ENCODE measurements around the gene TIAM2.
"Not testable (repeated sequence)": the region's sequence is repeated elsewhere in the genome, so short reads cannot be mapped to it uniquely, and the experiment has no call there.

The TIAM2 gene

DNA sequence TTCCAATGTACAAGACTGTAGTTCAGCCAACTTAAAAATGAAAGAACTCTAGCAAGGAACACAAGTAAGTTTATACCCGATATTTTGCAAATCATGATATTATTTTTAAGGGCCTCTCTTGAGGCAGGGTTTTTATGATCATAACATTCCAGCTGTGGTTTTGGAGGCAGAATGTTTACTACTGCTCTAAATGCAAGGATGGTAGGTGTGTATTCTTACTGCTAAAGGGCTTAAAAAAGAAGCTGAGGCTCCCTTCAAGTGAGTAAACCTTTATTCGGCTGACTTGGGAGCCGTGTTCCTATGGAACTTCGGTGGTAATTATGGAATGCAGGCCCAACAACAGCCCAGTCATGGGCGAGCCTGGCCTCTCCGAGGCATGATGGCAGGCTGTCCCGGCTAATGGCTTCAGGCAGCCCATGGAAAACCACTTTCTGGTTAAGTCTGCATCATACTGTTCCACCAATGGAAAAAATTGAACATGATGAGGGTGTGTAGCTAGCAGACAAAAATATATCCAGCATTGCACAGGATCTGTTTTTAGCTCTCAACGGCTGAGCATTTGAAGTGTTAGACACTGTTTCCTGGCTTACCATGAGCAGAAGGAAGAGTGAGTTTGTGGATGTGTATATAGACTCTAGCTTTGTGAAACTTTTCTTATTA is 111.5 kb downstream of the TIAM2 start:
- no peak for FAIRE-seq

DNA sequence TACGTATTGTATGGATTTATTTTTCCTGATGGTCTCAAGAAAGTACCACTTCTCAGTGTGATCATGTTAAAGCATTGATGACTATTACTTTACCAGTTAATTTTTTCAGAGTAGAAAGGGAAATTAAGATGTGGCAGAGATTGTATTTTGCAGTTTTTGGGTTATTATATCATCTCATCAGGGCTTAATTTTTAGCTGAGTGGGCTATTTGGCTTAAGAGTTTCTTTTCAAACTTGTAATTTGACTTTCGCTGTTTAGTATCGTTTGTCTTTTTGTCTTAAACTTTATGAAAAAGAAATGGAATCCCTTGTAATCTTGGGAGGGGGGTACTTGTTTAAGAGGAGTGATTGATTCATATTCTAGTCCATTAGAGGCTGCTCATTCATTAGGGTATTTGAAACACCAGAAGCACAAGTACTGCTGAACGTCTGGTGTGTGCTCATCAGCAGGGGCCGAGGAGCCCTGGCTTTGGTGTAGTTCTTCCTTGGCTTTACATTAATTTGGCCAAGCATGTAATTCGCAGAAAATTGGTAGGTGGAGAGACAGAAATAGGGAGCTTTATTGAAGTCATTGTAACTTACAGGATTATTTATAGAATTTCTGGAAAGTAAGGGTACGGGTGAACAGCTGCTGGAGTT is 112.4 kb downstream of the TIAM2 start:
- peak; percentile 62 for FAIRE-seq

DNA sequence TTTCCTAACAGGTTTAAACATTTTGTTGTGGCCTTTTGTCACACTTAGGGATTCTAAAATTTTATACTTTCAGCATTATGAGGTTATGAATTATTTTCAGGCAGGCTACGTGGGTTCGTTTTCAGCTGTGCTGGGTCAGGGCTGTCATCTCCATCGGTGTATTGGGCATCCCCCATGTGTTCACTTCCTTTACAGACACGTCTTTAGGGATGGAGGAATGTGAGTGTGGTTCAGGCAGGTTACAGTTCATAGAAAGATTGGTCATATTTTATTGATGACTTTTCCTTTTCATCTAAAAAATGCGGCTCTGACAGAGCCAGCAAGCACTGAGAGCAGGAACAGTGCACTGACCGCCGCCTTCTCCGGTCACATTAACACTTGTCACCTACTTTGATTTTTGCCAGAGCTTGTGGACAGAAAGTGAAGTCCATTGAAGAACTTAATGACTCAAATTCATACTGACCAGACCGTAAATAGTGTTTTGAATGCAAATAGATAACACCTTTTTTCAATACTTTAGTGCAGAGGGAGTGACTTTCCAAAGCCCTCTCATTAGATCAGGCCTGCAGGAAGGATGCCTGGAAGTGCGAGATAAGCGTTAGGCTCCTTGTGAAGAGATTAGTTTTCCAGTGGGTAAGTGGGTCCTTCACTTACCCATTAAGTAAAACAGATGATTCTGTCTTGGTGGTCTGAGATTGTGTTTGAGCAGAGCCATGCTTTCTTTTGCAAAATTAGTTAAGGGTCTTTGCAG is 113.1 kb downstream of the TIAM2 start:
- FAIRE-seq, result no peak

DNA sequence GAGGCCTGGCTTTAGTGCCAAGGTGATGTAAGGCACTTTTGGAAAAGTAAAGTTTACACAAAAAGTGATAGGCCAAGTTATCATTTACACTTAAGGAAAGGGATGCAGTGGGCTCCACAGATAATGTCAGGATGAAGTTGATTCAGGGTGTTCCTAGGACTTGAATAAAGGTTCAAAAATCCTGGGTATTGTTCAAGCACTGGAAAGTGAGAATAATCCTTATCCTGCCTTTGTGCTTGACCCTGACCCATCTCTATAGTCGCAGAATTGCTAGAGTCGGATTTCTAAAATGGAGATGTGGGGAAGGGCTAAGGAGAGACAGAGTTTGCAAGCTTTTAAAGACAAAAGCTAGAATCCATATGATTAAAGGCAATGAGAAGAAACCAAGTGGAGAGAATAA is 115.6 kb downstream of the TIAM2 start:
- FAIRE-seq, result no peak

DNA sequence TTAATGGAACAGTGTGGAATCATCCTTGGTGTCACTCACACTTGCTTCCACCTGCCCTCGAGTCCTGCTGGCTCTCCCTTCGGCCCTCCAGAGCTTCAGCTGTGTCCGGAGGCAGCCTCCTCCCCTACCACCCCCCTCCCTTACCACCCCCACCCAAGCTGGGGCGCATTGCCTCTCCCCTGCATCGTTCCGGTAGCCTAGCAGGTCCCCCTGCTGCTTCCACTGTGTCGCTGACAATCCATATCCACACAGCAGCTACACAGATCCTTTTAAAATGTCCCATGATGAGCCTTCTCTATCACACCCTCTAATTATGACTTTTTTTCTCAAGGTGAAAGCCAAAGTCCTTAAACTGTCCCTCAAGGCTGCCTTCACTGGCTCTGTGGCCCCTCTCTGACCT is 117.6 kb downstream of the TIAM2 start:
- FAIRE-seq, result no peak

DNA sequence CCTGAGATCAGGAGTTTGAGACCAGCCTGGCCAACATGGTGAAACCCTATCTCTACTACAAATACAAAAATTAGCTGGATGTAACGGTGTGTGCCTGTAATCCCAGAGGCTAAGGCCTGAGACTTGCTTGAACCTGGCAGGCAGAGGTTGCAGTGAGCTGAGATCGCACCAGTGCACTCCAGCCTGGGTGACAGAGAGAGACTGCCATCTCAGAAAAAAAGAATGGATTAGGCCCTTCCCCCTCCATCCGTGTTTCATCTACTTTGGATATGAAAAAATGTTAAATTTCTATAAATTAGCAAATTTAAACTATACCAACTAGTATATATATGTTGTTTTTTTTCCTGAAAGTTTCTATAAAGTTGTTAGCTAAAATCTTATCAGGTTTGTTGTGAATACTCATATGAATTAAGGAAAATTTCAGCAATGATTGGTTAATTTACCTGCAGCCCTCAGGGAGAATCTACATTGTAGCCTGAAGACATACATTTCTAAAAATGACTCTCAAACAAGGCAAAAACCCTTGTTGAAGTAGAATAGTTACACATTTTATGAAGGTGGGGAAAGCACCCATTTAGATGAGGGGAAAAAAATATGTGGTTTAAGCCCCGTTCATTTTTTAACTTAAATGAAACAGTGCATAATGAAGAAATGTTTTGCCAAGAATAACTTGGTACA is 120.9 kb downstream of the TIAM2 start:
- FAIRE-seq, result no peak

DNA sequence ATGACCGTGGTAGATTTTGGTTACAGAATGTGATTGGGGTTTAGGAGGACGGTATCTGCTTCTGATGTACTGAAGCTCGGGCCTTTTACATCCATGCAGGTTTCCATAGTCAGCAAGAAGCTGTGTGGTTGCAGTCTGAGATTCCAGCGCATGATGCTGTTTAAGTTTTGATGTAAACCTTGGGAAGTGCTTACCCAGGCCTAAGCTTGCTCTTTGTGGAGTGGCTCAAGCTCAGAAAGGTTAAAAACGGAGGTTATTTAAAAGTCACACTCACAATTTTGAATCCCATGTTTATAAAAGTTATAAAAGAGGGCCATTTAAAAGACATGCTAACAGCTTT is 121.4 kb downstream of the TIAM2 start:
- no peak for FAIRE-seq

DNA sequence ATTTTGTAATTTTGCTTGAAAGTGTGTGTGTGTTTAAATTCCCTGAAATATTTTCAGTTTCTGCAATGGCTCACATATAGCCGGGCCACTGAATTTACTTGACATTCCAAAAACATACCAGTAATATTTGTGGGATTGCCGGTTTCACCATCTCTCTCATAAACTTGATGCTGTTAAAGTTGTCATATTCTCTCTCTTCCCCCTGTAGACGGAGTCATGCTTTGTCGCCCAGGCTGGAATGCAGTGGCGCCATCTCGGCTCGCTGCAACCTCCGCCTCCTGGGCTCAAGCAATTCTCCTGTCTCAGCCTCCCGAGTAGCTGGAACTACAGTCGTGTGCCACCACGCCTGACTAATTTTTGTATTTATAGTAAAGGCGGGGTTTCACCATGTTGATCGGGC is 122.1 kb downstream of the TIAM2 start:
- no peak for FAIRE-seq

DNA sequence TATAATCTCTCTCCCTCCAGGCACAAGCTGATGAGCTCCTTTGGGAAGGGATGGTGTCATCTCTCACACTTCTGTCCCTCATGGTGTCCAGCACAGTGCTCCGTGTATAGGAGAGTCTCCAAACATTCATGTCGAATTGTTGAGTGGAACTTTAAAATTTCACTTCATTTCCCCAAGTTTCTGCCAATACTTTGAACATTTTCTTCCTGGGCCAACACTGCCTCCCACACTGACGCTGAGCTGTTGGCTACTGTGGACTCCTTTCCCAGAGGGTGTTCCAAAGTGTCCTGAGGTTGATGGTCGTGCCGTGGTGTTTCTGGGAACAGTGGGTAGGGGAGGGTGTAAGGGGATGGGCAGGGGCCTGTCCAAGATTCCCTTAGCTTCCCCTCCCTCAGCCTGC is 122.7 kb downstream of the TIAM2 start:
- no peak for FAIRE-seq

DNA sequence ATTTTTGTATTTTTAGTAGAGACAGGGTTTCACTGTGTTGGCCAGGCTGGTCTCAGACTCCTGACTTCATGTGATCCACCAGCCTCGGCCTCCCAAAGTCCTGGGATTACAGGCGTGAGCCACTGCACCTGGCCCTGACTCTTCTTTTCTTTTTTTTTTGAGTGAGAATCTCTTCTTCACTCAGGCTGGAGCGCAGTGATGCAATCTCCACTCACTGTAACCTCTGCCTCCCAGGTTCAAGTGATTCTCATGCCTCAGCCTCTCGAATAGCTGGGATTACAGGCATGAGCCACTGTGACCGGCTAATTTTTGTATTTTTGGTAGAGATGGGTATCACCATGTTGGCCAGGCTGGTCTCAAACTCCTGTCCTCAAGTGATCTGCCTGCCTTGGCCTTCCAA is 124.1 kb downstream of the TIAM2 start:
- FAIRE-seq, result not testable (repeated sequence)

DNA sequence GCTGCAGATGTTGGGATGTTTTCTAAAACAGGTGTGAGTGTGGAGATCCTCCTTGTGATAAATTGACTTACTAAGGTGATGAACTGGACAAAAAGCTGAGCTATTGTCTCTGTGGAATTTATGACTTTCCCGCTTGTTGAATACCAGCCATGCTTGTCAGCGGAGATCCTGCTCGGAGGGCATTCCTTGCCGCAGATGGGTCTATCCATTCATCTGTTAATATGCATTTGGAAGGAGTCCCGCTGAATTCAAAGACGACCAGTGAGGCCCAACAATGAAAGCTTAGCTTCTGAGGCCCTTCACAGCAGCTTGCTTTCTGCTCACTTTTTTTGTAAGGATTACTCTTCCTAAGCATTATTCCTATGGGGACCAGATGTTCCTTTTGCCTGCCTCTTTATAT is 124.9 kb downstream of the TIAM2 start:
- no peak for FAIRE-seq

DNA sequence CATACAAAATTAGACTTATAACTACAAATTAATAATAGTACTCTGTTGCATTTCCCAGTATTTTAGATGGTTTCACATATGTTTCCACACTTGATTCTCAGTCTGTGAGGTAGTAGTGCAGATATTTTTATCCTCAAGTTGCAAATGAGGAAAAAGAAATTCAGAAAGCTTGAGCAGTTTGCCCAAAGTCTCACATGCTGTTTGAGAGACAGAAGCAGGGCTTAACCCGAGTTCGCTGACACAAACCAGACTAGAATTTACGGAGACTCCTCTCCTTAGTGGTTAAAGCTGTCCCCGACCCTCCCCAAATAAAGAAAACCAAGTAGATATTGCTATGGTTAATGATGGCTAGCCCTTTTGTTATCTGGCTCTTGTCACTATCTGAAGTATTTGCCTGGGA is 126.2 kb downstream of the TIAM2 start:
- FAIRE-seq, result no peak

DNA sequence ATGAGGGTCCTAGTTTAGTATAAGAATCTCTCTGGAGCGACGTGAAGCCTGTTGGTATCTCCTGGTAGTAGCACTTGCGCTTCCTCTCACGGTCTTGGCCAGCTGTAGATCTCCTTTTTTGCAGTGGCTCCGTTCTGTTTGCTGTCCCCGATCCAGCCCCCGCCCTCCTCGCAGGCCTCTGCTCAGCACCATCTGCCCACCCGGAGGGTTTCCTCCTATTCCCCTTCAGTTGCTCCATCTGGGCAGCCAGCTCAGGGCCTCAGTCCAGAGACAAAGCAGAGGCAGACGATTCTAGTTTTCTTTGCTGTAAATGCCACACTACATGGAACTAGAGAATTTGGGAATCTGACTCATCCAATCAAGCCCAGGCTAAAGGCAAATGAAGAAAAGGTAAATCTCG is 126.6 kb downstream of the TIAM2 start:
- FAIRE-seq, result no peak

DNA sequence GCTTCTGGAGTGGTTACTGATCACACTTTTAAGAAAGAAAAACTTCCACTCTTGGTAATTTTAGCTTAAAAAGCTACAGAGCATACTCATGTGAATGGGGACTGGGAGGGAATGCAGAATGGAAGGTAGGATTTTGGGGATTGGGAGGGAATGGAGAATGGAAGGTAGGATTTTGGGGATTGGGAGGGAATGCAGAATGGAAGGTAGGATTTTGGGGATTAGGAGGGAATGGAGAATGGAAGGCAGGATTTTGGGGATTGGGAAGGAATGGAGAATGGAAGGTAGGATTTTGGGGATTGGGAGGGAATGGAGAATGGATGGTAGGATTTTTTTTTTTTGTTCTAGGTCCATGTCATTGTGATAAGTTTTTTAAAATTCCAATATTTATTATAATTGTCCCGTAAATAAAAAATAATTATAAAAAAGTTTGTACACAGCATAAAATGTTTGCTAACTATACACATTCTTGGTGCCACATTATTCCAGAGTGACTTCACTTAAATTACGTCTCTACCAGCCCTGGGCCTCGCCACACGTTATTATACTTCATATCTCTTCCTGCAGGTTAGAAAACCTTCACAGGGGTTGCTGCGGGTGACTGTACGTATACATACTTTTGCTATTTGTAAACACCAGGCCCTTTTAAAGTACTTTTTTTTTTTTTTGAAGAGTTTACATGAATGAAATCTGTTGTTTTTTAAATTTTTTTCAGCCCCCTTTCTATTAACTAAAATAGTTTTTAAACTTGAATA is 127.3 kb downstream of the TIAM2 start:
- FAIRE-seq, result no peak

DNA sequence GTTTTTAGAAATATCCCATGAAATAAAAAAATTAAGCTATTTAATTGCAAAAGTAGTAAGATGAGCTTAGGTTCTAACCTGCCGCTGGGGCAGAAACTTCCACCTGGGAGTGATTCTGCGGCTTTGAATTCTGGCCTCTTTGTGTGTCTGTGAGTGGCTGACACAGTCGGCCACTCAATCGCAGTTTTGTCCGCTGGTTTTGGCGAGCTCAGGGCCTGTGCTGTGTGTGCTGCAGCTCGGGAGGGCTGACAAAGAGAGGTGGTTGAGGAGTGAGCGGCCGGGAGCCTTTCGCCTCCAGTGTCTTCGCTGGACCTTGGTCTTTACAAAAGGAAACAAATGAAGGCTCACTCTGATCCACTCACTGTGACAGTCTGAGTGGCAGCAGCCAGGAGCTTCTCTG is 128.4 kb downstream of the TIAM2 start:
- no peak for FAIRE-seq

DNA sequence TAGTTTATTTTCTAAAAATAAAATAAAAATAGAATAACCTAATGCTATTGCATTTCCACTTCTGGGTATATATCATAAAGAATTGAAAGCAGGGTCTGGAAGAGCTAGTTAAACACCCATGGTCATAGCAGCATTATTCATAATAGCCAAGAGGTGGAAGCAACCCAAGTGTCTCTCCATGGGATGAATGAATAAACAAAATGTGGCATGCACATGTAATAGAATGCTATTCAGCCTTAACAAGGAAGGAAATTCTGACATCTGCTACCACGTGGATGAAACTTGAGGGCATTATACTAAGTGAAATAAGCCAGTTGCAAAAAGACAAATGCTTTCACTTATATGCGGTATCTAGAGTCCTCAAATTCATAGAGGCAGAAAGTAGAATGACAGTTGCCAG is 130.8 kb downstream of the TIAM2 start:
- FAIRE-seq, result no peak

DNA sequence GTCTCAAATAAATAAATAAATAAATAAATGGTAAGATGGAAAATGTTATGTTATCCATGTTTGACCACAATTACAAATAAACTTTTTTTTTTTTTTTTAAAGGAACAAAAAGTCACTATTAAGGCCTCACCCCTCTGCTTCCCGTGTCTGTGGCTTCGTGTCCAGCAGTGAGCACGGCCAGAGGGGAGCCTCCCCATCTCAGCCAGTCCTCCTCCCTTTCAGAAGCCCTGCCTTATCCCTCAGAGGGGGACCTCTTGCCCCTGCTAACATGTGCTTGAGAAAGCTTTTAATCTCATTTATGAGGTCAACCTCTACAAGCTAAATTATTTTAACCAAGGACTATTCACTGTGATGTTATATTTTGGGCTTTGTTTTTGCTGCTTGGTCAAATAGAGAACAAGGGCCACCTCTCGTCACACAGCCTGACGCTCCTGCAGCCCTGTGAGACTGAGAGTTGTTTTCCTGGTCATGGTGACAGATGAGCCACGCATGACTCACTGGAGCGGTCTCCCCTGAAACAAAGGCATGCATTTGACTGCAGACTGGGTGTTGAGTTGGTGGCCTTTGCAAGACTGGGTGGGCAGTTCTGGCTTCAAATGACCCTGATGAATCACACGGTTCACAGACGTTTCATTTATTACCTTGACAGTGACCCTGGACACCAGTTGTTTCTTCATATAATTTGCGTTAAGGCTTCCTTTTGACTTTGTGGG is 131.8 kb downstream of the TIAM2 start:
- FAIRE-seq, result no peak

DNA sequence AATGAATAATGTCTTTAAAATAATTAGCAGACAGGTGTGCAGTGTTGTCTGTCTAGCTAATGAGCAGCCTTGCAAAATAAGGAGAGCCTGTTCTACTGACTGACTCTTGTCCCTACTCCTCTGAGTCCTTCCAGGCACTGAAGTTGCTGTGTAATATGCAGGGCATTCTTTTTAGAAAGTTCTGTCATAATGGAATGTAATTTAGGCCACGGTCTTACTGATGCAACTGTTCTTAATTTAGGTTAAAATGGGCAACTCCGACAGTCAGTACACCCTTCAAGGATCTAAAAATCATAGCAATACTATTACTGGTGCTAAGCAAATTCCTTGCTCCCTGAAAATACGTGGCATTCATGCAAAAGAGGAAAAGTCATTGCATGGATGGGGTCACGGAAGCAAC is 133.9 kb downstream of the TIAM2 start:
- no peak for FAIRE-seq

DNA sequence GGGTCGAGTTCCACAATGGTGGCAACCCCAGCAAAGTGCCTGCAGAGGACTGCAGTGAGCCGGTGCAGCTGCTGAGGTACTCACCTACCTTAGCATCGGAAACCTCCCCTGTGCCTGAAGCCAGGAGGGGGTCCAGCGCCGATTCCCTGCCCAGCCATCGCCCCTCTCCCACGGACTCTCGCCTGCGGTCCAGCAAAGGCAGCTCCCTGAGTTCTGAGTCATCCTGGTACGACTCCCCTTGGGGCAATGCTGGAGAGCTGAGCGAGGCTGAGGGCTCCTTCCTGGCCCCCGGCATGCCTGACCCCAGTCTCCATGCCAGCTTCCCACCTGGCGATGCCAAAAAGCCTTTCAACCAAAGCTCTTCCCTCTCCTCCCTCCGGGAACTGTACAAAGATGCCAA is 134.6 kb downstream of the TIAM2 start:
- no peak for FAIRE-seq

DNA sequence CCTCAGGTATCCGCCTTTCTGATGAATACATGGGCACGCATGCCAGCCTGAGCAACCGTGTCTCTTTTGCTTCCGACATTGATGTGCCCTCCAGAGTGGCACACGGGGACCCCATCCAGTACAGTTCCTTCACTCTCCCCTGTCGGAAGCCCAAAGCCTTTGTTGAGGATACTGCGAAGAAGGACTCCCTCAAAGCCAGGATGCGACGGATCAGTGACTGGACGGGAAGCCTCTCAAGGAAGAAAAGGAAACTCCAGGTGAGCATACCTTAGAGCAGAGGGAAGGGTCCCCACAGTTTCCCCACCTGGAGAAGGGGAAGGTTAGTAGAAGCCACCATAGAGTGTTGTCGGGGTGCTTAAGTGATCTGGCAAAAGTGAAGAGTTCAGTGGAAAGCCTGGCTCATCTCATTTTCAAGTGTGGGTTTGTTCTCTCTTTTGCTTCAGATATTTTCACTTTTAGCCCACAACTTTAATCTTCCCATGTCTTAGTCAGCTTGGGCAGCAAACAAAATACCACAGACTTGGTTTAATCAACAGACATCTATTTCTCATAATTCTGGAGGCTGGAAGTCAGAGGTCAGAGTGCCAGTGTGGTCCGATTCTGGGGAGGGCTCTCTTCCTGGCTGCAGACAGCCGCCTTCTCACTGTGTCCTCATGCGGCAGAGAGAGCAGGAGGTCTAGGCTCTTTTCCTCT is 135.2 kb downstream of the TIAM2 start:
- no peak for FAIRE-seq

DNA sequence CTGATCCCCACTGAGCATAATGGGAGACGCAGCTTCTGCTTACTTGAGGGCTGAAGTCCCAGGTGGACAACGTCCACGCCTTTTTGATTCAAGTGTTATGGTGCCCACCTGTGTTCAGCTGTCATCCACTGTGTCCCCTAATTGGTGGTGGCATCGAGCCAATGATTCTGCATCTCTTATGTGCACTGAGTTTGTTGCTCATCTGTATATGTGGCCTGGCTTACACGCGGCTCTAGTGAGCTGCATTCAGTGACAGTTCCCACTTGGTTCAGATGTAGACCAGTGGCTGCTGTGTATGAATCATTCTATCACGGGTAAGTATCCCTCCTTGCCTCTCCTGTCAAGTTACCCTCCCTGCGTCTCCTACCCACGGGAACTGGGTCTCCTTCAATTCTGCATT is 137.5 kb downstream of the TIAM2 start:
- no peak for FAIRE-seq

DNA sequence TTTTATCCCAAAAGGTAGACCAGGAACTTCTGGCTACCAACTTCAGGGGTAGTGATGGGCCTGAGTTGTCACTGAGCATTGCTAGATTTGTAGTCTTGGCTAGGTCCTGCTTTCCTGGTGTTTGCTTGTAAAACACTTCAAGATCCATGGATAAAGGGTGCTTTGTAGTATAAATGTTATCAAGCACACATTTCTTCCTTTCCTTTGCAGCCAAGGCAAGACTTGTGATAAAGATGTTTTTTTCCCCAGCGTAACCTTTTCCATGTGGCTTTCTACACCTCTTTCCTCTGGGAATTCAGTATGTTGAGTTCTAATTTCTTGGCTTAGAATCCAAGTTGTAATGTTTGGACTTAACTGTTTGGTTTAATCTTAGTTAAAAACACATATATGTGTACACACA is 145.9 kb downstream of the TIAM2 start:
- no peak for FAIRE-seq

Data from A204.1 (cell line).